ENCODE data around the gene CCNI2. TPM values are rescaled to one million over a fixed set of nuclear protein-coding genes. Genes with fewer than 3 reads are reported as not detected.

The CCNI2 gene
- total RNA-seq, 1 experiment from 2014 or later: not detected

DNA sequence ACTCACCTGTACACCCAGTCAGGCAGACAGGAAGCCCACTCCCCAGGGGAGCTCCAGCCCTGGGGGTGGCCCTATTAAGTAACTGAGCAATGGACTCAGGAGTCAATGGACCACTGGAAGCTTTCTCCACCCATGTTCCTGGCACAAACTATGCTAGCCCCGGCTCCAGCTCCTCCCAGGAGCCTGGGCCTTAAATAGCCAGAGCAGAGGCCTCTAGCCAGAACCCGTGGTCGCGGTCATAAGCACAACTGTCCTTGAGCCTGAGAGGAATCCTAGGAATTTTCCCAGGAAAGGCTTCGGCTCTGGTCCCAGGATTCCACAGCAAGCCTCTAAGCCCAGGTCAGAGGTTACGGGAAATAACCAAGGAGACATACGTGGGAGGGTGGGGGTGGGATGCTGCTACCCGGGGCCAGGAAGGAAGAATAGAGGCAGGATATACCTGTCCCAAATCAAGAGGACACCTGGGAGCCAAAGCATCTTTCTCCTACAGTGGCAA, 24.3 kb downstream of the CCNI2 start:
- peaks cover 6% of the 10 kb centered on the region for H3K4me1 ChIP-seq (ENCODE audit: insufficient read depth, low read length, poor library complexity, severe bottlenecking)
- POLR2A ChIA-PET (ENCODE audit: low non-redundant PET): no interaction called here
- CTCF ChIA-PET: no interaction called here
- no peaks in the 10 kb centered on the region for H3K9me3 ChIP-seq (ENCODE audit: low read depth, low read length, poor library complexity, severe bottlenecking)
- no peak overlapping the region for H3K27ac ChIP-seq (ENCODE audit: low read depth, low read length, poor library complexity, severe bottlenecking)
- H3K36me3 ChIP-seq (ENCODE audit: insufficient read depth, low read length, poor library complexity, severe bottlenecking): no peaks in the 10 kb centered on the region
- no peak for DNase-seq (ENCODE audit: low spot score)
- BruUV-seq (replicated peaks): no TSS peak
- intact Hi-C loops (cut with micrococcal nuclease; ENCODE audit: unreplicated experiment): no loop called here
- H3K4me3 ChIP-seq (ENCODE audit: low read depth, low read length, poor library complexity, severe bottlenecking): no peak overlapping the region
- H3K27me3 ChIP-seq (replicated peaks; ENCODE audit: insufficient read depth, low read depth, low read length, poor library complexity): no peaks in the 10 kb centered on the region
- TF ChIP-seq, protein P1, sequence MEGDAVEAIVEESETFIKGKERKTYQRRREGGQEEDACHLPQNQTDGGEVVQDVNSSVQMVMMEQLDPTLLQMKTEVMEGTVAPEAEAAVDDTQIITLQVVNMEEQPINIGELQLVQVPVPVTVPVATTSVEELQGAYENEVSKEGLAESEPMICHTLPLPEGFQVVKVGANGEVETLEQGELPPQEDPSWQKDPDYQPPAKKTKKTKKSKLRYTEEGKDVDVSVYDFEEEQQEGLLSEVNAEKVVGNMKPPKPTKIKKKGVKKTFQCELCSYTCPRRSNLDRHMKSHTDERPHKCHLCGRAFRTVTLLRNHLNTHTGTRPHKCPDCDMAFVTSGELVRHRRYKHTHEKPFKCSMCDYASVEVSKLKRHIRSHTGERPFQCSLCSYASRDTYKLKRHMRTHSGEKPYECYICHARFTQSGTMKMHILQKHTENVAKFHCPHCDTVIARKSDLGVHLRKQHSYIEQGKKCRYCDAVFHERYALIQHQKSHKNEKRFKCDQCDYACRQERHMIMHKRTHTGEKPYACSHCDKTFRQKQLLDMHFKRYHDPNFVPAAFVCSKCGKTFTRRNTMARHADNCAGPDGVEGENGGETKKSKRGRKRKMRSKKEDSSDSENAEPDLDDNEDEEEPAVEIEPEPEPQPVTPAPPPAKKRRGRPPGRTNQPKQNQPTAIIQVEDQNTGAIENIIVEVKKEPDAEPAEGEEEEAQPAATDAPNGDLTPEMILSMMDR (conservative IDR thresholded peaks at IDR 0.05; ENCODE audit: low read depth, low read length): no peak
- no peak for TF ChIP-seq EZH2 (IDR thresholded peaks at IDR 0.05; ENCODE audit: borderline replicate concordance, low read depth, low read length, poor library complexity, severe bottlenecking)

- TF ChIP-seq EZH2 (IDR thresholded peaks at IDR 0.05; ENCODE audit: borderline replicate concordance, low read depth, low read length, poor library complexity, severe bottlenecking): no peak
- TF ChIP-seq, protein P1 (conservative IDR thresholded peaks at IDR 0.05; ENCODE audit: low read depth, low read length): no peak
- Histone ChIP-seq H3K36me3 (ENCODE audit: insufficient read depth, low read length, poor library complexity, severe bottlenecking) (no peaks in the 10 kb centered on the region), H3K27me3 (replicated peaks; ENCODE audit: insufficient read depth, low read depth, low read length, poor library complexity) (no peaks in the 10 kb centered on the region), H3K4me3 (ENCODE audit: low read depth, low read length, poor library complexity, severe bottlenecking) (no peak overlapping the region), H3K4me1 (ENCODE audit: insufficient read depth, low read length, poor library complexity, severe bottlenecking) (peaks cover 6% of the 10 kb centered on the region), H3K27ac (ENCODE audit: low read depth, low read length, poor library complexity, severe bottlenecking) (no peak overlapping the region), H3K9me3 (ENCODE audit: low read depth, low read length, poor library complexity, severe bottlenecking) (no peaks in the 10 kb centered on the region)
- ChIA-PET CTCF (no interaction called here), POLR2A (ENCODE audit: low non-redundant PET) (no interaction called here)
- no TSS peak for BruUV-seq (replicated peaks)
- intact Hi-C loops (cut with micrococcal nuclease; ENCODE audit: unreplicated experiment): no loop called here
- DNase-seq (ENCODE audit: low spot score): no peak
Observed at GRCh38 chr5:132772291-132773070, 25.3 kb downstream of the CCNI2 start.

DNA sequence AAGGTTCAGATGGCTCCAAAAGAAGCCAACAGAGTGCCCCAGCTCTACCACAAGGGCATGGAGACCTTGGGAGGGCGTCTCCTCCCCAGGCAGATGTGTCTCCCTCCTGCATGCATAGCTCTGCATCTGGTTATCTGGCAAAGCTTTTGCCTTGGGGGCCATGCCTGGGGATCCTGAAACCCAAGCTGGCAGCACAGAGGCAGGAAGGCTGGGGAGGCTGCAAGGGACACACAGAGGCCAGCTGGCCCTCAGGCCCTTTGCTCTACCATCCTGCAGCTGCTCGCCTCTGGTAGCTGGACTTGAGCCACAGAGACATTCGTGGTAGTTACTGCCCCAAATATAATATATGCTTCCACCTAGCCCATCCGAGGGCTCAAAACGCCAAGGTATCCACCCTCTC, 25.9 kb downstream of the CCNI2 start:
- no peaks in the 10 kb centered on the region for H3K9me3 ChIP-seq (ENCODE audit: low read depth, low read length, poor library complexity, severe bottlenecking)
- peaks cover 6% of the 10 kb centered on the region for H3K4me1 ChIP-seq (ENCODE audit: insufficient read depth, low read length, poor library complexity, severe bottlenecking)
- no peaks in the 10 kb centered on the region for H3K36me3 ChIP-seq (ENCODE audit: insufficient read depth, low read length, poor library complexity, severe bottlenecking)
- H3K27ac ChIP-seq (ENCODE audit: low read depth, low read length, poor library complexity, severe bottlenecking): no peak overlapping the region
- intact Hi-C loops (cut with micrococcal nuclease; ENCODE audit: unreplicated experiment): no loop called here
- H3K4me3 ChIP-seq (ENCODE audit: low read depth, low read length, poor library complexity, severe bottlenecking): no peak overlapping the region
- no peaks in the 10 kb centered on the region for H3K27me3 ChIP-seq (replicated peaks; ENCODE audit: insufficient read depth, low read depth, low read length, poor library complexity)
- TF ChIP-seq, protein P1 (conservative IDR thresholded peaks at IDR 0.05; ENCODE audit: low read depth, low read length): no peak
- TF ChIP-seq EZH2 (IDR thresholded peaks at IDR 0.05; ENCODE audit: borderline replicate concordance, low read depth, low read length, poor library complexity, severe bottlenecking): no peak
- no peak for DNase-seq (ENCODE audit: low spot score)
- ChIA-PET CTCF (no interaction called here), POLR2A (ENCODE audit: low non-redundant PET) (no interaction called here)
- no TSS peak for BruUV-seq (replicated peaks)
